ENCODE data around the gene GABBR1. TPM values are rescaled to one million over a fixed set of nuclear protein-coding genes. Genes with fewer than 3 reads are reported as not detected.

Gene GABBR1
- total and polyA plus RNA-seq, 2 donors (not counting 3 experiments of a cell fraction or from before 2014, with no cell fraction given), result 43.6 to 50.8 TPM

DNA sequence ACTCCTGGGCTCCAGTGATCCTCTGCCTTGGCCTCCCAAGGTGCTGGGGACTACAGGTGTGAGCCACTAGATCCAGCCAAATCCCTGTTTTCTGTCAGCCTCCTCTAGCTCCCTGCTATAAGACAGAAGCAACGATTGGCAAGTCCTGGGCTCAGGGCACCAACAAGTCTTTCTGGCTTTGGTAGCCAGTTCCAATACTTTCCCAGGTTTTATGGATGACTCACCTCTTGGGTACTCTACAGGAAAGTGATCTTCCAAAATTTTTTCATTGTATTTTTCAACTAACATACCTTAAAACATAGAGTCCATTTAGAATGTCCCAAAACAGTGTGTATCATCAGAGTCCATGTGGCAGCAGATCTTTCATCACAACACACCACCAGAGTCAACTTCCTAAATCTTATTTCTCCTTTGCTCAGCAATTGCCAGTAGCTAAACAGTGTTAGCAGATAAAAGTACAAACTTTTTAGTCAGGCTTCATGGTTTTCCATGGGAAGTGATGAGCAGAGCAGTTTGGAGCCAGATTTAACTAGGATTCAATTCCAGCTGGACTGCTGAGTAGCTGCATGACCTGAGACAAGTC, 13.3 kb downstream of the GABBR1 start:
- H3K36me3 ChIP-seq (ENCODE audit: control insufficient read depth in 2 of 2, extremely low read depth in 1 of 2, insufficient read depth in 2 of 2, low read length in 2 of 2), result peaks cover 10 to 16% of the 10 kb centered on the region in 2 experiments
- ChIA-PET POLR2A (no interaction called here), CTCF (interaction anchor here (1.0 to 1.6 kb wide), 2 partner anchors 9 to 34 kb away, joined by 3 to 6 read pairs; no protein-coding TSS in a partner anchor)
- H3K27ac ChIP-seq (ENCODE audit: insufficient read depth, low read depth, low read length), result no peak overlapping the region
- TF ChIP-seq CTCF (IDR thresholded peaks at IDR 0.05; ENCODE audit: extremely low read depth in 1 of 2, insufficient read depth in 1 of 2, low read depth in 1 of 2, low read length in 2 of 2) (no peak), FOS (IDR thresholded peaks at IDR 0.05; ENCODE audit: borderline replicate concordance, insufficient read depth, low read length) (no peak), EZH2 (IDR thresholded peaks at IDR 0.05; ENCODE audit: borderline replicate concordance, low read depth, low read length, severe bottlenecking) (no peak)
- TF ChIP-seq, protein P1, sequence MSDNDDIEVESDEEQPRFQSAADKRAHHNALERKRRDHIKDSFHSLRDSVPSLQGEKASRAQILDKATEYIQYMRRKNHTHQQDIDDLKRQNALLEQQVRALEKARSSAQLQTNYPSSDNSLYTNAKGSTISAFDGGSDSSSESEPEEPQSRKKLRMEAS (IDR thresholded peaks at IDR 0.05; ENCODE audit: insufficient read depth, insufficient read length), result no peak
- DNase-seq (ENCODE audit: low read depth, low spot score), result no peak
- H3K9me1 ChIP-seq (replicated peaks; ENCODE audit: control insufficient read depth, extremely low read depth, insufficient read depth, low read length), result no peaks in the 10 kb centered on the region
- no peaks in the 10 kb centered on the region for H3K9me3 ChIP-seq (replicated peaks; ENCODE audit: control insufficient read depth, insufficient read depth, low read length)
- H3K4me2 ChIP-seq (ENCODE audit: insufficient read depth, low read length), result no peak overlapping the region
- intact Hi-C loops (cut with micrococcal nuclease), result no loop called here
- FAIRE-seq, result no peak
- H3K9ac ChIP-seq (replicated peaks; ENCODE audit: extremely low read depth, insufficient read depth, low read length), result no peak overlapping the region
- BruUV-seq (replicated peaks), result no TSS peak
- dilution Hi-C loops (cut with MboI; ENCODE audit: extremely low pct_ligation_motif_present, low sequenced_read_pairs), result no loop called here
- H3K27me3 ChIP-seq (ENCODE audit: control insufficient read depth in 2 of 2, insufficient read depth in 2 of 2, low read length in 2 of 2), result no peaks in the 10 kb centered on the region
- H3K4me1 ChIP-seq (ENCODE audit: control insufficient read depth, extremely low read depth, insufficient read depth, low read length), result no peaks in the 10 kb centered on the region
- H4K20me1 ChIP-seq (replicated peaks; ENCODE audit: control insufficient read depth, extremely low read depth, insufficient read depth, low read length), result no peaks in the 10 kb centered on the region
- H3K4me3 ChIP-seq (replicated peaks in 1 of 3; ENCODE audit: insufficient read depth in 1 of 3, low read depth in 1 of 3, low read length in 3 of 3), result no peak overlapping the region
- no peak overlapping the region for H2AFZ ChIP-seq (ENCODE audit: low read depth, low read length)
- H3K79me2 ChIP-seq (ENCODE audit: control insufficient read depth, insufficient read depth, low read length), result no peaks in the 10 kb centered on the region

All from endothelial cell of umbilical vein (primary cell).